IMR-90 (cell line): Measurements from ENCODE around the gene MDFI. TPM values are rescaled to one million over a fixed set of nuclear protein-coding genes. Genes with fewer than 3 reads are reported as not detected.

Experiments used
- ATAC-seq: fragments of 200-7000 bp; cut with Tn5 transposase; 2 replicates; pipeline ENCODE4 v1.9.1; 2020; ENCODE audit warnings: low read depth, mild to moderate bottlenecking, moderate library complexity
- BruUV-seq: library from RNA; stranded (reverse); fragments of 400-500 nt; replicated peaks from 2 replicates; lab custom pipeline; 2021; lab: Mats Ljungman, UMichigan
- CTCF ChIA-PET: fragments of 300-600 bp; formaldehyde crosslinking; extraction: SDS; loops from one replicate; lab custom pipeline; 2021; ENCODE audit warnings: antibody characterized with exemption; lab: Yijun Ruan, JAX
- POLR2A ChIA-PET: fragments of 300-600 bp; sonication (Branson Sonifier 250); formaldehyde crosslinking; loops from one replicate; lab custom pipeline; 2022; ENCODE audit warnings: antibody characterized with exemption; ENCODE audit not compliant: unreplicated experiment; lab: Charles Lee
- DNase-seq: peaks from one replicate; pipeline ENCODE4 v3.0.0; 2013
- H2AFZ ChIP-seq: replicated peaks from 2 replicates; pipeline ENCODE3; 2013; ENCODE audit warnings: low read length, mild to moderate bottlenecking; ENCODE audit not compliant: poor library complexity
- H2AK5ac ChIP-seq: 2 replicates; pipeline ENCODE4 v1.6.1; 2013; ENCODE audit warnings: low read depth, low read length, inconsistent platforms
- H2AK9ac ChIP-seq: replicated peaks from 2 replicates; pipeline ENCODE3; 2013; ENCODE audit warnings: mild to moderate bottlenecking, low read depth, low read length, moderate library complexity; ENCODE audit not compliant: poor library complexity
- H2BK120ac ChIP-seq: 2 replicates; pipeline ENCODE4 v1.6.1; 2013; ENCODE audit warnings: low read depth, low read length, inconsistent platforms
- H2BK15ac ChIP-seq: 3 replicates; pipeline ENCODE4 v1.6.1; 2013; ENCODE audit warnings: low read depth, low read length, inconsistent platforms
- H2BK20ac ChIP-seq: 2 replicates; pipeline ENCODE4 v1.6.1; 2013; ENCODE audit warnings: low read depth, mild to moderate bottlenecking, inconsistent platforms, low read length, moderate library complexity
- H2BK5ac ChIP-seq: 2 replicates; pipeline ENCODE4 v1.6.1; 2013; ENCODE audit warnings: mild to moderate bottlenecking, low read depth, low read length, inconsistent platforms; ENCODE audit not compliant: poor library complexity, severe bottlenecking
- H3K14ac ChIP-seq: replicated peaks from 2 replicates; pipeline ENCODE4 v1.6.1; 2013; ENCODE audit warnings: low read depth, low read length, inconsistent platforms
- H3K18ac ChIP-seq: 2 replicates; pipeline ENCODE4 v1.6.1; 2013; ENCODE audit warnings: low read depth, low read length, control low read depth
- H3K23ac ChIP-seq: 2 replicates; pipeline ENCODE4 v1.6.1; 2013; ENCODE audit warnings: low read depth, low read length, inconsistent platforms
- H3K27ac ChIP-seq: 2 replicates; pipeline ENCODE4 v1.5.1; 2013; ENCODE audit warnings: mild to moderate bottlenecking, control low read depth, low read length; ENCODE audit not compliant: insufficient read depth
- H3K27me3 ChIP-seq: 2 replicates; pipeline ENCODE4 v1.6.1; 2013; ENCODE audit warnings: low read length; ENCODE audit not compliant: control insufficient read depth, insufficient read depth
- H3K36me3 ChIP-seq: 2 replicates; pipeline ENCODE4 v1.6.1; 2013; ENCODE audit warnings: low read length, mixed read lengths; ENCODE audit not compliant: control insufficient read depth, insufficient read depth
- H3K4ac ChIP-seq: 2 replicates; pipeline ENCODE4 v1.6.1; 2013; ENCODE audit warnings: low read depth, low read length, inconsistent platforms
- H3K4me1 ChIP-seq: 2 replicates; pipeline ENCODE4 v1.6.1; 2013; ENCODE audit warnings: low read length, mixed read lengths; ENCODE audit not compliant: control insufficient read depth, insufficient read depth
- H3K4me2 ChIP-seq: 2 replicates; pipeline ENCODE4 v1.6.1; 2013; ENCODE audit warnings: low read depth, mild to moderate bottlenecking, control low read depth, low read length, moderate library complexity
- H3K4me3 ChIP-seq: 2 replicates; pipeline ENCODE4 v1.5.1; 2013; ENCODE audit warnings: low read depth, mild to moderate bottlenecking, control low read depth, low read length, moderate library complexity; ENCODE audit not compliant: insufficient read depth
- H3K56ac ChIP-seq: 2 replicates; pipeline ENCODE4 v1.6.1; 2013; ENCODE audit warnings: low read length, inconsistent platforms; ENCODE audit not compliant: insufficient read depth; ENCODE audit errors: extremely low read depth
- H3K79me1 ChIP-seq, 2 experiments: 2 replicates each; pipeline ENCODE4 v1.6.1; 2013; ENCODE audit warnings: low read length in 2 of 2, inconsistent platforms in 1 of 2, low read depth in 1 of 2
- H3K9ac ChIP-seq: 2 replicates; pipeline ENCODE4 v1.6.1; 2013; ENCODE audit warnings: low read depth, low read length, control low read depth
- H3K9me1 ChIP-seq: 2 replicates; pipeline ENCODE4 v1.6.1; 2013; ENCODE audit warnings: low read length, inconsistent platforms; ENCODE audit not compliant: insufficient read depth
- H3K9me3 ChIP-seq: 2 replicates; pipeline ENCODE4 v1.6.1; 2013; ENCODE audit warnings: low read length; ENCODE audit not compliant: control insufficient read depth, insufficient read depth
- H4K20me1 ChIP-seq: 2 replicates; pipeline ENCODE4 v1.6.1; 2013; ENCODE audit warnings: low read length, inconsistent platforms; ENCODE audit not compliant: insufficient read depth
- H4K5ac ChIP-seq: 2 replicates; pipeline ENCODE4 v1.6.1; 2013; ENCODE audit warnings: mild to moderate bottlenecking, low read depth, low read length, control low read depth
- H4K8ac ChIP-seq, 2 experiments: 2 replicates each; pipeline ENCODE4 v1.6.1; 2013; ENCODE audit warnings: low read depth in 2 of 2, low read length in 2 of 2, control low read depth in 1 of 2, inconsistent platforms in 1 of 2
- H4K91ac ChIP-seq: 2 replicates; pipeline ENCODE4 v1.6.1; 2013; ENCODE audit warnings: low read depth, low read length, inconsistent platforms; ENCODE audit not compliant: insufficient read depth
- BHLHE40 ChIP-seq: fragments of 150-350 bp; IDR thresholded peaks from 2 replicates; pipeline ENCODE4 v1.6.1; 2016; ENCODE audit warnings: mild to moderate bottlenecking, low read depth, low read length
- CHD1 ChIP-seq: IDR thresholded peaks from 2 replicates; pipeline ENCODE4 v1.6.1; 2012; ENCODE audit warnings: low read depth, low read length, improper control_type of control experiment
- FOS ChIP-seq: fragments of 150-350 bp; IDR thresholded peaks from 2 replicates; pipeline ENCODE4 v1.6.1; 2016; ENCODE audit warnings: low read depth, low read length
- MAZ ChIP-seq: IDR thresholded peaks from 2 replicates; pipeline ENCODE4 v1.6.1; 2012; ENCODE audit warnings: low read depth, mild to moderate bottlenecking, low read length, improper control_type of control experiment, moderate library complexity, borderline replicate concordance
- POLR2A ChIP-seq: IDR thresholded peaks from 2 replicates; pipeline ENCODE4 v1.6.1; 2012; ENCODE audit warnings: mild to moderate bottlenecking, low read depth, low read length
- RFX5 ChIP-seq: IDR thresholded peaks from 2 replicates; pipeline ENCODE4 v1.8.0; 2012; ENCODE audit warnings: low read depth, mild to moderate bottlenecking, low read length, moderate library complexity
- WGBS, 2 experiments: methylation state at CpG; one replicate each; pipeline versions ENCODE4 v1.1.5 to v1.1.7; 2013; ENCODE audit warnings: missing lambda C conversion rate in 2 of 2; ENCODE audit not compliant: insufficient read length in 1 of 2; ENCODE audit errors: extremely low coverage in 2 of 2; 5-methylcytosine and 5-hydroxymethylcytosine counted together
- dilution Hi-C: fragments of 300-500 bp; cut with HindIII; formaldehyde crosslinking; loops from one replicate; pipeline ENCODE4 v1.14.3; 2018; ENCODE audit warnings: low sequenced_read_pairs; ENCODE audit not compliant: unreplicated experiment
- in situ Hi-C: fragments of 300-500 bp; cut with MboI; formaldehyde crosslinking; loops from 3 replicates; pipeline ENCODE4 v1.14.3; 2019; ENCODE audit warnings: low sequenced_read_pairs, inconsistent platforms, mixed read lengths
- intact Hi-C: fragments of 100-400 bp; cut with micrococcal nuclease; formaldehyde crosslinking; loops from 2 replicates; pipeline ENCODE4 v1.10.0; 2022
- polyA plus RNA-seq, 3 experiments: library from polyadenylated mRNA; depleted of rRNA; stranded (reverse); fragments of >200 nt; gene quantifications; 2 replicates each; pipeline ENCODE4 v1.2.3, GENCODE V29; 2012; ENCODE audit warnings: low replicate concordance in 1 of 3
- total RNA-seq: library from RNA; depleted of rRNA; stranded (reverse); fragments of >200 nt; gene quantifications from 2 replicates; pipeline ENCODE4 v1.2.3, GENCODE V29; 2012
- TF ChIP-seq, protein P1 (sequence below): fragments of 150-350 bp; IDR thresholded peaks from 2 replicates; pipeline ENCODE4 v1.6.1; 2016; ENCODE audit warnings: low read depth, mild to moderate bottlenecking, low read length, moderate library complexity, borderline replicate concordance

MDFI gene
- total and polyA plus RNA-seq, 2 of the 4 experiments (the other 2 are of a cell fraction), result 0.18 to 0.29 TPM

DNA sequence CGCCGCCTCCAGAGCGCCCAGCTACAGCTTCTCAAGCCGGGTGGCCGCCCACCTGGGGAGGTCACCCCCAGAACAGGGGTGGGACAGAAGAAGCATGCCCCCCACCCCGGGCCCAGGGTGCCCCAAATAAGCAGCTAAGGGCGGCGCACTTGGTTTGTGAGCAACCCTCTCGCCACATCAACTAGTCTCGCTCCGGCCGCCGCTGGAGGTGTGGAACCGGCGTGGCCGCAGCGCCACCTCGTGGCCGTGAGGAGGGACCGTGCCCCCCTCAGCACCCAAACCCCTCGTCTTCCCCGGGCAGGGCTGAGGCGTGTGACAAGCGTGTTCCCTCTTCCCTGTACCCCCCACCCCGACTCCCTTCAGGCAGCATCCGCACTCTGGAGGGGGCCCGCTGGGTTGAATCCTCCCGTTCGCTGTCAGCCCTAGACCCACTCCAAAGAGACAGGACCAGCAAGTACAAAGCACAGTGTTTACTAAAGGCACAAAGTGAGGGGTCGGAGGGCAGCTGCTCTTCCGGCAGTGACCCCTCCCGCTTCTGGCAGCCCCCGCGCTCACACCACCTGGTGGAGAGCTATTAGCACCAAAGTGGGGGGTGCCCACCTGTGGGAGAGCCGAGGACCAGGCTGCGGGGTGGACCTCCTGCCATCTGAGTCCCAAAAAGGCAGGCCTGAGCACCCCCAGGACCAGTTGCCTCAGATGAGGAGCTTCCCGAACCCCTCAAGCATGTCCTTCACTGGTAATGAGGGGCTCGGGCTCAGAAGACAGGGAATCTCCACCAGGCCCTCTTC lies 45.4 kb downstream of the MDFI start (continued):
- TF ChIP-seq POLR2A (peak; percentile 36; the same call in 1 of the 2 replicates), FOS (no peak), BHLHE40 (no peak)

DNA sequence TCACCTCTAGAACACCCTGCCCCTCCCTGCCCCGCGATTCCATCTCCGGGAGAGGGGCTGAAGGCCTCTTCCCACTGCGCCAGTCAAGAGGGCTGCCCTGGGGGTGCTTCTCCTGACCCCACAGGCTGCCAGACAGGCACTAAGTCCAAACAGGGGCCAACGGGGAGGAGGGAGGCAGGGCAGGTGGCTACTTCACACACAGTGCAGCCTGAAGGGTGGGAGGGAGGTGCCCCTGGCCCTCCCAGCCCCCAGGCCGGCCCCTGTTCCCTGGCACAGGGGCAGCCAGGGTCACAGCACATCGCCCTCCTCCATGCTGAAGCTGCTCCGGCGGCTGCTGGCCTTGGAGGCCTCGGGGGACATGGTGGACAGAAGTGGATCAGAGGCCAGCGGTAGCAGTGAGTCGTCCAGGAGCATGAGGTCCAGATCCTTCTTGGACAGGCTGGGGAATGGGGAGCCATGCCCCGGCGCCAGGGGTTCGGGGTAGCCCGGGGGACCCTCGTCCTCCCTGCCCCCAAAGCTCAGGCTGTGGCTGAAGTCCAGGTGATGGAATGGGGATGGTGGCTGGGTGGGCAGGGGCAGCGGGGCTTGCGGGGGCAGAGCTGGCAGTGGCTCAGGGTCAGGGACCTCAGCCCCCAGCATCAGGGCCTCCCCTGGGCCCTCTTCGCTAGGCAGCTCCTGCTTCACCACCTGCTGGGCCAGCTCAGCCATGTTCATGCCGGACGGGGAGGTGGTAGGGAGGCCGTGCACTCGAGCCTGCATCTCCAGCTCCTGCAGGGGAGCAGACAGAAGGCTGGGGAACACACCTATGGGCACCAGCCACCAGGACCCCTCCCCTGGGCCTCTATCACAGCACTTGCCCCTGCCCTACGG lies 46.3 kb downstream of the MDFI start:
- no peaks in the 10 kb centered on the region for H3K36me3 ChIP-seq
- BruUV-seq, result no TSS peak
- no peak overlapping the region for H3K18ac ChIP-seq
- no peak overlapping the region for H3K23ac ChIP-seq
- no peak overlapping the region for H2BK120ac ChIP-seq
- H3K27me3 ChIP-seq, result no peaks in the 10 kb centered on the region; the same call in 1 of the 2 replicates
- H2AFZ ChIP-seq, result no peak overlapping the region
- ATAC-seq (no peak), DNase-seq (no peak)
- H2BK5ac ChIP-seq, result no peak overlapping the region
- no peak overlapping the region for H3K9ac ChIP-seq
- H3K4me3 ChIP-seq, result no peak overlapping the region
- POLR2A ChIA-PET, result no interaction called here
- in situ Hi-C loops (loop anchor here (5.0 kb wide), 2 partner anchors 82 to 317 kb away; no protein-coding TSS in a partner anchor), dilution Hi-C loops (no loop called here), intact Hi-C loops (loop anchor here (5.0 kb wide), 1 partner anchor 612 kb away; the partner anchor contains the start of genes NFYA and OARD1)
- H4K91ac ChIP-seq, result no peak overlapping the region
- no peak overlapping the region for H4K8ac ChIP-seq
- H2BK20ac ChIP-seq, result no peak overlapping the region
- no peak overlapping the region for H3K14ac ChIP-seq
- H4K5ac ChIP-seq, result no peak overlapping the region
- WGBS, 2 experiments, result 73% methylated on average over 10 of the region's 25 CpGs; no CpG with 5 or more reads in 1 of the 2 experiments
- no peak overlapping the region for H3K56ac ChIP-seq
- no peak for TF ChIP-seq CHD1
- TF ChIP-seq, protein P1, sequence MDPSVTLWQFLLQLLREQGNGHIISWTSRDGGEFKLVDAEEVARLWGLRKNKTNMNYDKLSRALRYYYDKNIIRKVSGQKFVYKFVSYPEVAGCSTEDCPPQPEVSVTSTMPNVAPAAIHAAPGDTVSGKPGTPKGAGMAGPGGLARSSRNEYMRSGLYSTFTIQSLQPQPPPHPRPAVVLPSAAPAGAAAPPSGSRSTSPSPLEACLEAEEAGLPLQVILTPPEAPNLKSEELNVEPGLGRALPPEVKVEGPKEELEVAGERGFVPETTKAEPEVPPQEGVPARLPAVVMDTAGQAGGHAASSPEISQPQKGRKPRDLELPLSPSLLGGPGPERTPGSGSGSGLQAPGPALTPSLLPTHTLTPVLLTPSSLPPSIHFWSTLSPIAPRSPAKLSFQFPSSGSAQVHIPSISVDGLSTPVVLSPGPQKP, result no peak
- TF ChIP-seq FOS, result no peak
- no peak for TF ChIP-seq RFX5
- TF ChIP-seq MAZ, result no peak
- H2AK9ac ChIP-seq, result no peak overlapping the region
- H3K9me3 ChIP-seq, result no peaks in the 10 kb centered on the region
- no peak overlapping the region for H3K4ac ChIP-seq
- CTCF ChIA-PET, result interaction anchor here (1.2 to 2.3 kb wide), 3 partner anchors 82 to 316 kb away, joined by 4 to 18 read pairs (median 10); no protein-coding TSS in a partner anchor
- H2BK15ac ChIP-seq, result no peak overlapping the region
- H3K27ac ChIP-seq, result no peak overlapping the region
- peaks cover 4% of the 10 kb centered on the region; the same call in 1 of the 2 replicates for H3K4me1 ChIP-seq
- no peaks in the 10 kb centered on the region for H3K79me1 ChIP-seq
- H3K9me1 ChIP-seq, result 0 out of 2 replicates have a peak, but pooled peaks cover 1% of the 10 kb centered on the region
- H2AK5ac ChIP-seq, result no peak overlapping the region
- H4K20me1 ChIP-seq, result no peaks in the 10 kb centered on the region
- no peak overlapping the region for H3K4me2 ChIP-seq
